ENCODE data around the gene ANKRD35. TPM values are rescaled to one million over a fixed set of nuclear protein-coding genes. Genes with fewer than 3 reads are reported as not detected.
A peak's percentile ranks its signal among the peaks of the same experiment; 100 is the strongest.

Gene ANKRD35
- total RNA-seq, 2 experiments from 2014 or later, result 0.40 to 0.42 TPM

DNA sequence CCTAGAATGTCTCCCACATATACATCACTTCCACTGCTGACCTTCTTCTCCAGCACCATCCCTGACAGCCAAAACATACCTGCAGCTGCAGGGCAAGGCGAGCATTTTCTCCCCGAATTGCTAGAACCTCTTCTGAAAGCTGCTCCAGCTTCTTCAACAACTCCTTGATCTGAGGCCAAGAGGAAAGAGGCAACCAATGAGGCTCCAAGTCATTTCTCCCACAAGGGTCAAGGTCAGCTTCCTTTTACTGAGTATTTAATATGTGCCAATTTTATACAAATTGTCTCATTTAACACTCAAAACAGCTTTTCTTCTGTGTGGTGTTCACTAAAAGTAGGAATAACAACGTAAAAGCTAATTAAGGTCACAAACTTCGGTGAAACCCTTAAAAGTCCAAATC, 17.4 kb downstream of the ANKRD35 start:
- CTCF ChIA-PET, result interaction anchor here (2.7 to 6.8 kb wide), 2 partner anchors 15 to 22 kb away, joined by 19 to 63 read pairs; partner anchors contain the start of genes ANKRD35 and NUDT17
- POLR2A ChIA-PET, result interaction anchor here (0.6 kb wide), 1 partner anchor 29 kb away, joined by 3 read pairs; no protein-coding TSS in a partner anchor
- Mint-ChIP-seq H3K36me3 (ENCODE audit: low read depth) (no peaks in the 10 kb centered on the region), H3K27ac (no peak overlapping the region), H3K27me3 (peaks cover 45% of the 10 kb centered on the region), H3K4me3 (no peak overlapping the region), H3K4me1 (peaks cover 18% of the 10 kb centered on the region), H3K9me3 (no peaks in the 10 kb centered on the region)
- DNase-seq, result no peak

DNA sequence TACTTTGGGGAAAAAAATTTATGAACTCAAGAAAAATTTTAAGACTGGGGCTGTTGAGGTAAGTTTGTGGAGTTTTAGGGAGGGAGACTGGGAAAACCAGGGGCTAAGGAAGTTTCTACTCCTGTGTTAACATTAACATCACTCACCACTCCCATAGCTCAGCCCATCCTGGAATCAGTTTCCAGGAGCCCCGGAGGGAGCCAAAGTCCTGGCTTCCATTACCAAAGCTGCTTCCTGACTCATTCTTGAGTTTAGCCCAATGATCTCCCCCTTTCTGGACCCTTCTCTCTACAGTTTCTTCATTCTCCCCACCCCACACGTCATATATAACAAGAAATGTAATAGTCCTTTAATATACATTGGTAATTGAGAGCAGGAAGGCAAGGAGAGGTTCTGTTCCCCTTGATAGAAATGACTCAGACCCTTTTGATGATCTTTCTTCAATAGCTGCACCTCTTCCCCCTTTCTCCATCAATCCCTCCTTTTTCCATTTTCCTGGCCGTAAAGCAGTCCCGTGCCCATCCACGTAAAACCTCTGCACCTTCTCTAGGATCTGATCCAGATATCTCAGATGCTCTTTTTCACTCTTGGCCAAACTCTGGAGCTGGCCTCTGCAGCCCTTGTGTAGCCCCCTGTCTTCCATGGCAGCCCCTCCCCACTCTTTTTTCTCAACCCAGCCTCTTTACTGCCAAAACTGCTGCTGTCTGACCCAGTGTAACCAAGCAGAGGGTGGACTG, 22.2 kb downstream of the ANKRD35 start:
- POLR2A ChIA-PET, result no interaction called here
- CTCF ChIA-PET, result interaction anchor here (0.6 to 1.4 kb wide), 10 partner anchors 9 to 169 kb away, joined by 3 to 5 read pairs (median 3); partner anchors contain the start of gene NUDT17

DNA sequence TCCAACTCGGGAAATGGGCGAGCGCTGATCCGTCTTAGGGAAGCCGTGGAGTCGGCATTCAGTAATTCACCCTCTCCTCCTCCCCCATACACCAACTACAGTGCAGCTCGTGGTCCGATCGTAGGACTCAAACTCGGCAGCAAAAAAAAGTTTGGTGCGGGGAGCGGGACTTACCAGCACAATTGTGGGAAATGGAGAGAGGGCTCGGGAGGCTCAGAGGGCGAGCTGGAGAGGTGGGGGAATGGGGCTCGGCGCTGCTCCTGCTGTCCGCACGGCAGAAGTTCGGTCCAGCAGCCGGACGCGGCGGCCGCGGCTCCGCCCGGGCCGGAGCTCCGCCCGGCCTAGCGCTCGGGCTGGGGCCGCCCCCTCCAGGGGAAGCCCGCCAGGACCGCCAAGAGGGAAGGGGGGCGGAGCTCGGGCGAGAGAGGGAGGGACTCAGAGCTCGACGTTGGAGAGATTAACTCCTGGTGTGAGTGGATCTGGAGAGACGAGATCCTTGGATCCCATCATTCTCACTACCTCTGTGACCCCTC, 26.1 kb downstream of the ANKRD35 start:
- peak overlapping the region; percentile 88 for H3K27ac Mint-ChIP-seq
- peaks cover 11% of the 10 kb centered on the region for H3K36me3 Mint-ChIP-seq (ENCODE audit: low read depth)
- H3K4me1 Mint-ChIP-seq, result peaks cover 24% of the 10 kb centered on the region
- ChIA-PET CTCF (interaction anchor here (0.6 to 8.4 kb wide), 14 partner anchors 8 to 159 kb away, joined by 3 to 141 read pairs (median 5); partner anchors contain the start of genes ANKRD35, LIX1L and NUDT17), POLR2A (interaction anchor here (0.9 to 1.5 kb wide), 4 partner anchors 10 to 394 kb away, joined by 3 to 5 read pairs (median 4); partner anchors contain the start of gene RBM8A)
- H3K27me3 Mint-ChIP-seq, result peaks cover 10% of the 10 kb centered on the region
- peak; percentile 80 for DNase-seq
- H3K9me3 Mint-ChIP-seq, result no peaks in the 10 kb centered on the region
- peak overlapping the region; percentile 91 for H3K4me3 Mint-ChIP-seq

More for the DNA sequence above, 22.2 kb downstream of the ANKRD35 start:
- H3K36me3 Mint-ChIP-seq (ENCODE audit: low read depth), result no peaks in the 10 kb centered on the region
- peaks cover 8% of the 10 kb centered on the region for H3K4me1 Mint-ChIP-seq
- peaks cover 33% of the 10 kb centered on the region for H3K27me3 Mint-ChIP-seq
- H3K4me3 Mint-ChIP-seq, result no peak overlapping the region
- DNase-seq, result no peak
- no peaks in the 10 kb centered on the region for H3K9me3 Mint-ChIP-seq
- no peak overlapping the region for H3K27ac Mint-ChIP-seq

DNA sequence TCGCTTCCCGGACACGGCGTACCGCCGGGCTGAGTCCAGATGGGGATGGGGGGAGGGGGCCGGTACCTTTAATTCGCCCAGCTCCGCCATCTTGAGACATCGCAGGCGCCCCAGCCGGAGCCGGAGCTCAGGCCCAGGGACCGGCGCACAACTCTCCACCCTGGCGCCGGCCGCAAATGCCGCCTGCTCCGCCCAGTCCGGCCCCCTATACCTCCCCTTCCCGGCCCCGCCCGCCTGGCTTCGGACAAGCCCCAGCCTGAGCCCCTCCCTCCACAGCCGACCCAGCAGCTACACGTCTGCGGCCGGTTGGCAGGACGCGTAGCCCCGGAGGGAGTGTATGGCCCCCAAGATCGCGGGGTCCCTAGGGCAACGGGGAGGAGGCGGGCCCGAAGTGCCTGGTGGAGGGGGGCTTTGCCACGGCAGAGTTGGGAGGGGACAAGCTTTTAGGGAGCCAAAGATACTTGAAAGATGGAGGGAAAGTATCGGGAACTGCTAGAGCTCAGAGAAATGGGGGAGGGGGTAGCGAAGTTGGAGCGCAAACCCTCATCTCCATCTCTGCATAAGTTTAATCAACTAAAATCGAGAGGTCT, 26.7 kb downstream of the ANKRD35 start, which contains the start of gene PIAS3:
PIAS3 (minus strand) TSS at position 181 of the 590 bp plus-strand sequence; CDS start at position 90, 91 bp downstream.
- Mint-ChIP-seq H3K27ac (peak within 1 kb of the TSS; percentile 88), H3K4me1 (peaks cover 24% of the 10 kb centered on the region), H3K9me3 (no peaks in the 10 kb centered on the region), H3K4me3 (peak within 1 kb of the TSS; percentile 91), H3K27me3 (peaks cover 10% of the 10 kb centered on the region), H3K36me3 (ENCODE audit: low read depth) (peaks cover 11% of the 10 kb centered on the region)
- ChIA-PET POLR2A (interaction anchor here (0.9 to 1.5 kb wide), 4 partner anchors 10 to 394 kb away, joined by 3 to 5 read pairs (median 4); partner anchors contain the start of gene RBM8A), CTCF (interaction anchor here (0.6 to 8.4 kb wide), 15 partner anchors 9 to 173 kb away, joined by 3 to 141 read pairs (median 4); partner anchors contain the start of genes ANKRD35 and NUDT17)
- DNase-seq, result peak; percentile 87

DNA sequence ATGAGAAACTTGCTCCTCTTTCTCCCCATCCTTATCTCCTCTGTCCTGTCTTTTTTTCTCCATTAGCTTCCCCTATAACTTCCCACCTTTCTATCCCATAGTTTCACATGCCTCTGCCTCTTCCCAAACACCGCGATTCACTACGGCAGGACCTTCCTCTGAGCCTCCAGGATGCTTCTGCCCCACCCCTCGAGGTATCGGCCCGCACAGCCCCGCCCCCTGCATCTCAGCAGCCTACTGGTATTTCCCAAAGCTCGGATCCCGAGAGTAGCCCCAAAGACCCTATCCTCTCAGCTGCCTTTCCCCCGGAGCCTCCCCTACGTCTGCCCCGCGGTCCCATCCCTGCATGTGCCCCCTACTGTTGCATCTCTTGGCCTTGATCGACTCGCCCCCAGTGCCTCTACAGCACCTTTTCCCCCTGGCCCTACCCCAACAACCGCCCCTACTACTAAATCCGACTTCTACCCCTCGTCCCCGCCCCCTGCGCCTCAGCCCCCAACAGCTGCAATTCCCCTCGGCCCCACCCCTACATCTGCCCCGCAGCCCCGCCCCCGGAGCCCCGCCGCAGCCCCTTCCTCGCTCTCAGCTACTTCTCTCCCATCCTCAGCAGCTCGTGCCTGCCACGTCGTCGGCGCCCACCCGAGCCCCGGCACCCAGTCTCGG, 27.3 kb downstream of the ANKRD35 start:
- peak overlapping the region; percentile 91 for H3K4me3 Mint-ChIP-seq
- H3K36me3 Mint-ChIP-seq (ENCODE audit: low read depth), result peaks cover 15% of the 10 kb centered on the region
- peak; percentile 55 for DNase-seq
- CTCF ChIA-PET, result interaction anchor here (0.6 to 8.4 kb wide), 15 partner anchors 9 to 174 kb away, joined by 3 to 141 read pairs (median 5); partner anchors contain the start of genes ANKRD35 and NUDT17
- peaks cover 5% of the 10 kb centered on the region for H3K27me3 Mint-ChIP-seq
- H3K27ac Mint-ChIP-seq, result peak overlapping the region; percentile 88
- POLR2A ChIA-PET, result interaction anchor here (1.0 to 1.5 kb wide), 3 partner anchors 9 to 393 kb away, joined by 3 to 5 read pairs (median 4); partner anchors contain the start of gene RBM8A
- peaks cover 24% of the 10 kb centered on the region for H3K4me1 Mint-ChIP-seq
- H3K9me3 Mint-ChIP-seq, result no peaks in the 10 kb centered on the region

DNA sequence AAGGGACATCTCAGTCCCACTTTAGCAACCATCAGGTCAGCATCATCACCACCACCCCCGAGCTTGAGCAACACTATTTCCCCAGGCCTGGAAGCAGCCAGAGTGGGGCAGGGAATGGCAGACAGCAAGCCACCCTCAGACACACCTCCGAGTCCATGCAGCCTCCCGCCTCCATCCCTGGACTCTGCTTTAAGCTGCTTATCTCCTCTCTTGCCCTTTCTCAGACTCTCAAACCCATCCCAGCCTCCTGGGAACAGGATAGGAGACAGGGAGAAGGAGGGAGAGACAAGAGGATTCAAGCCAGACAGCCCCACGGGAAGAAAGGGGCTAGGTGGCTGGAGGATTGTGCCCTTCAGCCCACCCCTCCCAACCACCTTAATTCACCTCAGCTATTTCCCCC, 28.5 kb downstream of the ANKRD35 start:
- Mint-ChIP-seq H3K4me3 (peak overlapping the region; percentile 29), H3K27me3 (no peaks in the 10 kb centered on the region), H3K4me1 (peaks cover 24% of the 10 kb centered on the region), H3K27ac (no peak overlapping the region), H3K9me3 (no peaks in the 10 kb centered on the region), H3K36me3 (ENCODE audit: low read depth) (peaks cover 19% of the 10 kb centered on the region)
- DNase-seq, result no peak
- CTCF ChIA-PET, result interaction anchor here (0.5 to 8.4 kb wide), 7 partner anchors 9 to 150 kb away, joined by 3 to 141 read pairs (median 5); partner anchors contain the start of gene NUDT17
- POLR2A ChIA-PET, result no interaction called here

DNA sequence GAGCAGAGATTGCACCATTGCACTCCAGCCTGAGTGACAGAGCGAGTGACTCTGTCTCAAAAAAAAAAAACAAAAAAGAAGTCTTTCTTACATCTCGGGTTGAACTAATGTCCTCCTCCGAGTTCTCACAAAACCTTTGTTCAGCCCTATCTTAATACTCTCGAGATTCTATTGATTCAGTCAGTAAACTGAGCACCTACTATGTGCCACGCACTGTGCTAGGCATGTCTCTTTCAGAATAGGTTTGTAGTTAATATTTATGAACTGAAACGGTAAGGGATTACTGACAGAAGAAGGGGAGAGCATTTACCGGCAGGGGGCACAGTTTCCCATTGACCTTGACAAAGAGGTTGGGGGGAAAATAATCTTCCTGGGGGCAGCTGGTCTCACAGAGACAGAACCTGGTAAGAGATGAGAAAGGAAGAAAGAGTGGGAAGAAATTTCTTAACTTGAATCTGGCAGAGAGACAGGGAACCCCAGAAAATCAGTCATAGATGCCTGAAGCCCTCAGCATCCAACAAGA, 30.2 kb downstream of the ANKRD35 start:
- DNase-seq, result no peak
- no peaks in the 10 kb centered on the region for H3K27me3 Mint-ChIP-seq
- H3K4me3 Mint-ChIP-seq, result no peak overlapping the region
- H3K4me1 Mint-ChIP-seq, result peaks cover 24% of the 10 kb centered on the region
- ChIA-PET CTCF (interaction anchor here (8.4 kb wide), 1 partner anchor 8 kb away, joined by 141 read pairs; the partner anchor contains the start of gene NUDT17), POLR2A (no interaction called here)
- H3K27ac Mint-ChIP-seq, result no peak overlapping the region
- H3K36me3 Mint-ChIP-seq (ENCODE audit: low read depth), result peaks cover 27% of the 10 kb centered on the region
- H3K9me3 Mint-ChIP-seq, result no peaks in the 10 kb centered on the region

DNA sequence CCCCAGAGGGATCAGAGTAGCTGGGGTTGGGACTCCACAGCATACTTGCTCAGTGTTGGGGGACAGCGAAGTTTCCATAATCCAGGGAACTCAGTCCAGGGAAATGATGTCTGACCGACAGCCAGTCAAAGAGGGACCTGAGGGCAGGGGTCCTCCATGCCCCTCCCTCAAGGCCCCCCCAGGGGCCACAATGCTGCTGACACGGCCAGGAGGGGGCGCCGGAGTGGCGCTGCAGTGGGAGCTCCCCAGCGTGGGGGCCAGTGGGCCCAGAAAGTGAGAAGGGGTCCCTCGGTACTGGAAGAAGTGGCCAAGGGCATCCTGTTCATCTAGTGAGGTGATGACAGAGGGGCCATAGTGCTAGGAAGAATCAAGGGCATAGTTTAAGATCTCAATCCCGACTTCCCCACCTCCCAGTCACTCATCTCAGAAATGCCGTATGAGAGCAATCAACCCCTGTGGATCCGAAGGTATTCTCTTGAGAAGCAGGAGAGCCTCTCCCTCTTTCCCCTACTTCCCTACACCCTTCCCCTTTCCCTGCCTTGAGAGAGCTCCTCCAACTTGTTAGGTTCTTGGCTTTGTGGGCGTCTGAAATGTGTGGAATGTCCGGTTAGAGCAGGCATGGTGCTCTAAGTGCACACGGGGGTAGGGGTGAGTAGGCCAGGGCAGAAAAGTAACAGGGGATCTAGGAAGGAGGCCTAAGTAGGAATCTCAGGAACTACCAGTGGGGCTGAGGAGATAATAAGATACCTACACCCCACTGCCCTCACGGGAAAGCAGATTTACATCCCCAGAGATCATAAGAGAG, 36.1 kb downstream of the ANKRD35 start:
- Mint-ChIP-seq H3K9me3 (no peaks in the 10 kb centered on the region), H3K36me3 (ENCODE audit: low read depth) (peaks cover 21% of the 10 kb centered on the region), H3K4me1 (peaks cover 11% of the 10 kb centered on the region), H3K4me3 (no peak overlapping the region), H3K27me3 (no peaks in the 10 kb centered on the region), H3K27ac (no peak overlapping the region)
- ChIA-PET CTCF (interaction anchor here (0.8 to 7.3 kb wide), 7 partner anchors 9 to 58 kb away, joined by 3 to 141 read pairs (median 3); partner anchors contain the start of genes PIAS3, POLR3C and RNF115), POLR2A (interaction anchor here (0.6 to 1.4 kb wide), 2 partner anchors 10 to 15 kb away, joined by 4 to 5 read pairs; partner anchors contain the start of gene PIAS3)
- no peak for DNase-seq

DNA sequence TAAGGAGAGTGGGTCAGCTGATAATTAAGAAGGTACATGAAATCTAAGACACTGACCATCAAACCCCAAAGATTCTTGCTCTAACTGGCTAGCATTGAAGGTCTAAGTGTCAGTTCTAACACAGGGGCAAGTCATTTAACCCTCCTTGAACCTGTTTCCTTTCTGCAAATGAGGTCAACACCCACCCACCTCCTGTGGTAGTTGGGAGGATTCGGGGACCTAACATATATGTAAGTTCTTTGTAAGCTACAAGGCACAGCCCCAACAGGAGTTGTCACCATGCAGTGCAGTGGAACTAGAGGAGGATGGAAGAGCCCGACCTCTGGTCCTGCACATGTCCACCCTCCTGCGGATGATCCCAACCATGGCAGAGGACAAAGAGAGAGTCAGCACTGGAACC, 37.8 kb downstream of the ANKRD35 start:
- no peak for DNase-seq
- Mint-ChIP-seq H3K4me3 (no peak overlapping the region), H3K4me1 (peaks cover 11% of the 10 kb centered on the region), H3K27me3 (no peaks in the 10 kb centered on the region), H3K36me3 (ENCODE audit: low read depth) (peaks cover 15% of the 10 kb centered on the region), H3K27ac (no peak overlapping the region), H3K9me3 (no peaks in the 10 kb centered on the region)
- CTCF ChIA-PET, result interaction anchor here (1.2 to 7.3 kb wide), 8 partner anchors 10 to 162 kb away, joined by 3 to 141 read pairs (median 6); partner anchors contain the start of genes ANKRD34A, PIAS3 and POLR3GL
- POLR2A ChIA-PET, result no interaction called here

DNA sequence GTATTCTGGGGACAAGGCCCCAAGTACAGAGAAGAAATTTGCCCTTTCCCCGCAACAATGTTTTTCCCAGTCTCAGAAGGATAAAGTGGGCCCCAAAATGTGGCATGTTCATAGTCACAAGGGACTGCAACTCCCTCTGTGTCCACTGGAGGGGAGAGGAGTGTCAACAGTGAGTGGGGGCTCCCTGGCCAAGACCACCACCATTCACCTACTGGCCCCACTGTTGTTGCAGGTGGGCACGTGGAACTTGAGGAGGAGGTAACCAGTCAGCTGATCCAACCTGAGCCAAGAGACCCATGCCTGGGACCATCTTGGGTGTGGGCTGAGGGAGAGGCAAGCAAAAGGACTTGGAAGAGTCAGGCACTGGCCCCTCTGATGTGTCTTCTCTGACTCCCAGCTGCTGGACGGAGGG, 39.5 kb downstream of the ANKRD35 start:
- Mint-ChIP-seq H3K27me3 (no peaks in the 10 kb centered on the region), H3K27ac (no peak overlapping the region), H3K9me3 (no peaks in the 10 kb centered on the region), H3K36me3 (ENCODE audit: low read depth) (peaks cover 24% of the 10 kb centered on the region), H3K4me3 (no peak overlapping the region), H3K4me1 (peaks cover 11% of the 10 kb centered on the region)
- DNase-seq, result peak; percentile 45
- ChIA-PET POLR2A (no interaction called here), CTCF (interaction anchor here (0.6 to 7.3 kb wide), 27 partner anchors 8 to 171 kb away, joined by 3 to 141 read pairs (median 7); partner anchors contain the start of genes ANKRD34A, ANKRD35, LIX1L and PIAS3)

Data from activated CD4-positive, alpha-beta T cell treated with anti-CD3 and anti-CD28 coated beads, Interleukin-2, amount 10 ng/mL, durations not matched to agents 7 days and 5 days (primary cell).